Measurements from ENCODE around the gene MANBA.

DNA sequence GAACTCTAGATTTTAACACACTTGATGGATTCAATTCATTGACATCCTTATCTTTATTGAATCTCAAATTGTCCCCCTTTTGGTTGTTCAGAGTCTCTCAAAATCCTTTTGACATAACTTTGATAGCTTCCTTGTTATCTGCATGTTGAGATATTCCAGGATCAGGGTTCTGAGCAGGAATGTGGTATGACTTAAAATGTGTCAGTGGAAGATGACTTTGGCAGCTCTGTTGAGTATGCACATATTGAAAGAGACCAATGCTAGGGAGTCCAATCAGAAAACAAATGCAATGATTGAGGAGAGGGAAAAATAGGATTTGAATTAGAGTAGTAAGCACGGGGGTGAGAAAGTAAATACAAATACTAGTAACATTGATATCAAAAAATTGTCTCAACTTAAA is 93.8 kb downstream of the MANBA start:
- TF ChIP-seq, protein P1, sequence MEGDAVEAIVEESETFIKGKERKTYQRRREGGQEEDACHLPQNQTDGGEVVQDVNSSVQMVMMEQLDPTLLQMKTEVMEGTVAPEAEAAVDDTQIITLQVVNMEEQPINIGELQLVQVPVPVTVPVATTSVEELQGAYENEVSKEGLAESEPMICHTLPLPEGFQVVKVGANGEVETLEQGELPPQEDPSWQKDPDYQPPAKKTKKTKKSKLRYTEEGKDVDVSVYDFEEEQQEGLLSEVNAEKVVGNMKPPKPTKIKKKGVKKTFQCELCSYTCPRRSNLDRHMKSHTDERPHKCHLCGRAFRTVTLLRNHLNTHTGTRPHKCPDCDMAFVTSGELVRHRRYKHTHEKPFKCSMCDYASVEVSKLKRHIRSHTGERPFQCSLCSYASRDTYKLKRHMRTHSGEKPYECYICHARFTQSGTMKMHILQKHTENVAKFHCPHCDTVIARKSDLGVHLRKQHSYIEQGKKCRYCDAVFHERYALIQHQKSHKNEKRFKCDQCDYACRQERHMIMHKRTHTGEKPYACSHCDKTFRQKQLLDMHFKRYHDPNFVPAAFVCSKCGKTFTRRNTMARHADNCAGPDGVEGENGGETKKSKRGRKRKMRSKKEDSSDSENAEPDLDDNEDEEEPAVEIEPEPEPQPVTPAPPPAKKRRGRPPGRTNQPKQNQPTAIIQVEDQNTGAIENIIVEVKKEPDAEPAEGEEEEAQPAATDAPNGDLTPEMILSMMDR (IDR thresholded peaks at IDR 0.05; ENCODE audit: low read depth, low read length), result no peak
- TF ChIP-seq, protein P2, sequence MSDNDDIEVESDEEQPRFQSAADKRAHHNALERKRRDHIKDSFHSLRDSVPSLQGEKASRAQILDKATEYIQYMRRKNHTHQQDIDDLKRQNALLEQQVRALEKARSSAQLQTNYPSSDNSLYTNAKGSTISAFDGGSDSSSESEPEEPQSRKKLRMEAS (IDR thresholded peaks at IDR 0.05; ENCODE audit: low read depth, low read length), result no peak
- TF ChIP-seq POLR2A (IDR thresholded peaks at IDR 0.05; ENCODE audit: extremely low read depth, insufficient read length) (no peak), MYC (IDR thresholded peaks at IDR 0.05; ENCODE audit: low read depth, low read length) (no peak)

All from NB4 (cell line).